ENCODE measurements around the gene RGS7.

DNA sequence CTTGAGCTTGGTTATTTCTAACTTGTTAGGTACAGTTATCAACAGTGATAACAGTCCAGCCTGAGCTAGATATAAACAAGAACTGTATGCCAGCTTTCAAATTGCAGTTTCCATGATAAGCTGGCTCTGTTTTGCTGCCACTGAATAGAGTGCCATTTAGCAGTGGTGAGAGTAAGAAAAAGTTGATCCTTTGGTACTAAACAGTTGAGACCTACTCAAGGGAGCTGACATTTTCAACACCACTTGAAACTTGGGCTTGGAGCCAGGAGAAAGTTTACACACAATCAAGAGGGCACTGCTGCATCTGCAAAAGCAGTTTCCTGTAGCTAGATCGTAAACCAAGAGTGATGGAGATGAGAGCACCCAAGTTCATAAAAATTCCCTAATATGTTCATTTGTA, 131.3 kb downstream of the RGS7 start:
- TF ChIP-seq, protein P1, sequence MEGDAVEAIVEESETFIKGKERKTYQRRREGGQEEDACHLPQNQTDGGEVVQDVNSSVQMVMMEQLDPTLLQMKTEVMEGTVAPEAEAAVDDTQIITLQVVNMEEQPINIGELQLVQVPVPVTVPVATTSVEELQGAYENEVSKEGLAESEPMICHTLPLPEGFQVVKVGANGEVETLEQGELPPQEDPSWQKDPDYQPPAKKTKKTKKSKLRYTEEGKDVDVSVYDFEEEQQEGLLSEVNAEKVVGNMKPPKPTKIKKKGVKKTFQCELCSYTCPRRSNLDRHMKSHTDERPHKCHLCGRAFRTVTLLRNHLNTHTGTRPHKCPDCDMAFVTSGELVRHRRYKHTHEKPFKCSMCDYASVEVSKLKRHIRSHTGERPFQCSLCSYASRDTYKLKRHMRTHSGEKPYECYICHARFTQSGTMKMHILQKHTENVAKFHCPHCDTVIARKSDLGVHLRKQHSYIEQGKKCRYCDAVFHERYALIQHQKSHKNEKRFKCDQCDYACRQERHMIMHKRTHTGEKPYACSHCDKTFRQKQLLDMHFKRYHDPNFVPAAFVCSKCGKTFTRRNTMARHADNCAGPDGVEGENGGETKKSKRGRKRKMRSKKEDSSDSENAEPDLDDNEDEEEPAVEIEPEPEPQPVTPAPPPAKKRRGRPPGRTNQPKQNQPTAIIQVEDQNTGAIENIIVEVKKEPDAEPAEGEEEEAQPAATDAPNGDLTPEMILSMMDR (IDR thresholded peaks at IDR 0.05): no peak
- TF ChIP-seq POLR2A (IDR thresholded peaks at IDR 0.05): no peak

Data from Peyer's patch (tissue), 4 donors.